ENCODE measurements around the gene CCDC141.

DNA sequence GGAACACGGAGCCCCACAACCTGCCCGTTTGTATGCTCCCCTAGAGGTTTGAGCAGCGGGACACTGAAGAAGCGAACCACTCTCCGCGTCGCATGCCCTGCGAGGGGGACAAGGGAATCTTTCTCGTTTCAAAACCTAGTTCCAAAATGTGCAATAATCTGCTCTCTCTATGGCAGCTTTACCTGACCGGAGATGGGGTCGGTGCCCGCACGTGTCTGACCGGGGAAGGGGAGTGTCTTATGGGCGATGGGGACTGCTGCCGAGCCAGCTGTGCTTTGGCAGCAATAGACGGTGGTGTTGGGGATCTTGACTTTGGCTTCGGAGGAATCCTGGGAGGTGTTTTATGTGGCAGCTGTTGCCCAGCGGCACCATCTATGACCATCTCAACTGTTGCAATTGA, 250.6 kb downstream of the CCDC141 start:
- TF ChIP-seq POLR2A (IDR thresholded peaks at IDR 0.05), result no peak
- TF ChIP-seq, protein P1, sequence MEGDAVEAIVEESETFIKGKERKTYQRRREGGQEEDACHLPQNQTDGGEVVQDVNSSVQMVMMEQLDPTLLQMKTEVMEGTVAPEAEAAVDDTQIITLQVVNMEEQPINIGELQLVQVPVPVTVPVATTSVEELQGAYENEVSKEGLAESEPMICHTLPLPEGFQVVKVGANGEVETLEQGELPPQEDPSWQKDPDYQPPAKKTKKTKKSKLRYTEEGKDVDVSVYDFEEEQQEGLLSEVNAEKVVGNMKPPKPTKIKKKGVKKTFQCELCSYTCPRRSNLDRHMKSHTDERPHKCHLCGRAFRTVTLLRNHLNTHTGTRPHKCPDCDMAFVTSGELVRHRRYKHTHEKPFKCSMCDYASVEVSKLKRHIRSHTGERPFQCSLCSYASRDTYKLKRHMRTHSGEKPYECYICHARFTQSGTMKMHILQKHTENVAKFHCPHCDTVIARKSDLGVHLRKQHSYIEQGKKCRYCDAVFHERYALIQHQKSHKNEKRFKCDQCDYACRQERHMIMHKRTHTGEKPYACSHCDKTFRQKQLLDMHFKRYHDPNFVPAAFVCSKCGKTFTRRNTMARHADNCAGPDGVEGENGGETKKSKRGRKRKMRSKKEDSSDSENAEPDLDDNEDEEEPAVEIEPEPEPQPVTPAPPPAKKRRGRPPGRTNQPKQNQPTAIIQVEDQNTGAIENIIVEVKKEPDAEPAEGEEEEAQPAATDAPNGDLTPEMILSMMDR (IDR thresholded peaks at IDR 0.05), result no peak
